WERI-Rb-1 (cell line): ENCODE results near the gene ING5.
"Not testable (repeated sequence)": the region's sequence is repeated elsewhere in the genome, so short reads cannot be mapped to it uniquely, and the experiment has no call there.

Source experiments
- DNase-seq: peaks from one replicate; pipeline ENCODE4 v3.0.0-alpha.2; 2020
- H3K27ac ChIP-seq: fragments of 250-450 bp; sonication (Bioruptor Pico); 2 replicates; pipeline ENCODE4 v1.5.1; 2020; ENCODE audit warnings: mild to moderate bottlenecking, moderate library complexity
- H3K27me3 ChIP-seq: fragments of 250-450 bp; sonication (Bioruptor Pico); 2 replicates; pipeline ENCODE4 v1.5.1; 2021; ENCODE audit warnings: mild to moderate bottlenecking, low read depth, moderate library complexity; ENCODE audit not compliant: insufficient read depth, severe bottlenecking
- H3K36me3 ChIP-seq: fragments of 250-450 bp; sonication (Bioruptor Pico); 2 replicates; pipeline ENCODE4 v1.5.1; 2020; ENCODE audit warnings: mild to moderate bottlenecking, moderate library complexity
- H3K4me3 ChIP-seq: 2 replicates; pipeline ENCODE4 v1.5.1; 2011; ENCODE audit warnings: low read depth, mild to moderate bottlenecking, control low read depth, low read length
- H3K9me3 ChIP-seq: fragments of 250-450 bp; sonication (Bioruptor Pico); 2 replicates; pipeline ENCODE4 v1.5.1; 2021; ENCODE audit warnings: mild to moderate bottlenecking, moderate library complexity; ENCODE audit not compliant: severe bottlenecking
- TF ChIP-seq, protein P1 (sequence below): IDR thresholded peaks from 2 replicates; pipeline ENCODE4 v1.5.1; 2011; ENCODE audit warnings: low read depth, mild to moderate bottlenecking, control low read depth, inconsistent platforms, low read length

The ING5 gene

DNA sequence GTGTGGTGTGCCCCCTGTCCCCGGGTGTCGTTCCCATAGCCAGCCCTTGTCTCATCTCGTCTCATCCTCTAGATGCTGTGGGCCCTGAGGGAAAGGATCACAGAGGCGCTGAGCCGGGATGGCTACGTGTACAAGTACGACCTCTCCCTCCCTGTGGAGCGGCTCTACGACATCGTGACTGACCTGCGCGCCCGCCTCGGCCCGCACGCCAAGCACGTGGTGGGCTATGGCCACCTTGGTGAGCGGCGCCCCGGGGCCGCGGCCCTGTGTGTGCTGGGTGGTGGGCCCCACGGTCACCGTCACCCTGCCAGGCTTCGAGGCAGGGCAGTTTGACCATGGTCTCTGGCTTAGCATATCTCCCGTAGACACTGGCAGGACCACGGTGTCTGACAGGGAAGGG, 53.9 kb downstream of the ING5 start:
- H3K27ac ChIP-seq = no peak overlapping the region
- no peaks in the 10 kb centered on the region for H3K27me3 ChIP-seq
- no peaks in the 10 kb centered on the region for H3K9me3 ChIP-seq
- H3K36me3 ChIP-seq = peaks cover 35% of the 10 kb centered on the region
- TF ChIP-seq, protein P1, sequence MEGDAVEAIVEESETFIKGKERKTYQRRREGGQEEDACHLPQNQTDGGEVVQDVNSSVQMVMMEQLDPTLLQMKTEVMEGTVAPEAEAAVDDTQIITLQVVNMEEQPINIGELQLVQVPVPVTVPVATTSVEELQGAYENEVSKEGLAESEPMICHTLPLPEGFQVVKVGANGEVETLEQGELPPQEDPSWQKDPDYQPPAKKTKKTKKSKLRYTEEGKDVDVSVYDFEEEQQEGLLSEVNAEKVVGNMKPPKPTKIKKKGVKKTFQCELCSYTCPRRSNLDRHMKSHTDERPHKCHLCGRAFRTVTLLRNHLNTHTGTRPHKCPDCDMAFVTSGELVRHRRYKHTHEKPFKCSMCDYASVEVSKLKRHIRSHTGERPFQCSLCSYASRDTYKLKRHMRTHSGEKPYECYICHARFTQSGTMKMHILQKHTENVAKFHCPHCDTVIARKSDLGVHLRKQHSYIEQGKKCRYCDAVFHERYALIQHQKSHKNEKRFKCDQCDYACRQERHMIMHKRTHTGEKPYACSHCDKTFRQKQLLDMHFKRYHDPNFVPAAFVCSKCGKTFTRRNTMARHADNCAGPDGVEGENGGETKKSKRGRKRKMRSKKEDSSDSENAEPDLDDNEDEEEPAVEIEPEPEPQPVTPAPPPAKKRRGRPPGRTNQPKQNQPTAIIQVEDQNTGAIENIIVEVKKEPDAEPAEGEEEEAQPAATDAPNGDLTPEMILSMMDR = no peak
- DNase-seq = no peak
- H3K4me3 ChIP-seq = no peak overlapping the region

DNA sequence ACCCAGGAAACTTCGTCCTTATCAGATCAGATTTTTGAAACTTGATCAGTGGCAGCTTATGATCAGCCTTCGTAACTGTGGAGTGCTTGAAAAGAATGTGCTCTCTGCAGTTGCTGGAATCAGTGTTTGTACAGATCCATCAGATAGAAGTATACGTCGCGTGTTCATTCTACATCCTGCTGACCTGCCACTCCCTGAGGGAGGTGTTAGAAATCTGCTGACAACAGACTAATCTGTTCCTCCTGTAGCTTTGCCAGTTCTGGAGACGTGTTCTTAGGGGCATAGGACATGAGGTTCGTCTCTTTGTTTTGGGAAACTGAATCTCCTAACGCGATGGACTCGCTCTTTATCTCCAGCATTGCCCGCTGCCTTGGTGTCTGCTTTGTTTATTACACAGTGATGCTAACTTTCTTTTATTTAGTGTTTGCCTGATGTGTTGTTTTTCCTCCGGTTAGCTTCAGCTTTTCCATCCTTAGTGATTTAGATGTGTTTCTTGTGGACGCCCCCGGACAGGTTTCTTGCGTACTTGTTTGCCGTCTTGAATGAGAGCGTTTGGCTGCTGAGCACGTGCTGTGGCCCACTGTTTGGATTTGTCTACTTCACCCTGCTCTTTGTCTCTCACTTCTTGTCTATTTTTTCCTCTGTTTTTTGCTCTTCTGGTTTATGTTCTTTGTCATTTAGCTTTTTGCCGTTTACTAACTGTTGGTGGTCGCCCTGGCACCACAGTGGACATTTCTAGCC, 57.4 kb downstream of the ING5 start:
- Histone ChIP-seq H3K4me3 (no peak overlapping the region), H3K9me3 (no peaks in the 10 kb centered on the region), H3K27ac (no peak overlapping the region), H3K27me3 (no peaks in the 10 kb centered on the region), H3K36me3 (peaks cover 24% of the 10 kb centered on the region)
- TF ChIP-seq, protein P1 = no peak
- DNase-seq = no peak

DNA sequence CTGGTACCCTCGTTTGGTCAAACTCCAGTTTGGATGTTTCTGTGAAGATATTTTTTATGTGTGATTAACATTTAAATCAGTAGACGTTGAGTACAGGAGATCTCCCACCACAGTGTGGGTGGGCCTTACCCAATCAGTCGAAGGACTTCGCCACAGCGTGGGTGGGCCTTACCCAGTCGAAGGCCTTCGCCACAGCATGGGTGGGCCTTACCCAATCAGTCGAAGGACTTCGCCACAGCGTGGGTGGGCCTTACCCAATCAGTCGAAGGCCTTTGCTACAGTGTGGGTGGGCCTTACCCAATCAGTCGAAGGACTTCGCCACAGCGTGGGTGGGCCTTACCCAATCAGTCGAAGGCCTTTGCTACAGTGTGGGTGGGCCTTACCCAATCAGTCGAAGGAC, 58.1 kb downstream of the ING5 start:
- not testable (repeated sequence) for DNase-seq, H3K4me3 ChIP-seq, H3K27me3 ChIP-seq, H3K27ac ChIP-seq, H3K9me3 ChIP-seq
- H3K36me3 ChIP-seq = peaks cover 24% of the 10 kb centered on the region

DNA sequence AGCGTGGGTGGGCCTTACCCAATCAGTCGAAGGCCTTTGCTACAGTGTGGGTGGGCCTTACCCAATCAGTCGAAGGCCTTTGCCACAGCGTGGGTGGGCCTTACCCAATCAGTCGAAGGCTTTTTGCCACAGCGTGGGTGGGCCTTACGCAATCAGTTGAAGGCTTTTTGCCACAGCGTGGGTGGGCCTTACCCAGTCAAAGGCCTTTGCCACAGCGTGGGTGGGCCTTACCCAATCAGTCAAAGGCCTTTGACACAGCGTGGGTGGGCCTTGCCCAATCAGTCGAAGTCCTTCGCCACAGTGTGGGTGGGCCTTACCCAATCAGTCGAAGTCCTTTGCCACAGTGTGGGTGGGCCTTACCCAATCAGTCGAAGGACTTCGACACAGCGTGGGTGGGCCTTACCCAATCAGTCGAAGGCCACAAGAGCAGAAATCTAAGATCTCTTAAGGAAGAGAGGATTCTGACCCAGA, 58.5 kb downstream of the ING5 start:
- no peak for DNase-seq
- TF ChIP-seq, protein P1 = no peak
- H3K9me3 ChIP-seq = no peaks in the 10 kb centered on the region
- no peak overlapping the region for H3K4me3 ChIP-seq
- no peak overlapping the region for H3K27ac ChIP-seq
- H3K27me3 ChIP-seq = no peaks in the 10 kb centered on the region
- H3K36me3 ChIP-seq = peaks cover 23% of the 10 kb centered on the region

DNA sequence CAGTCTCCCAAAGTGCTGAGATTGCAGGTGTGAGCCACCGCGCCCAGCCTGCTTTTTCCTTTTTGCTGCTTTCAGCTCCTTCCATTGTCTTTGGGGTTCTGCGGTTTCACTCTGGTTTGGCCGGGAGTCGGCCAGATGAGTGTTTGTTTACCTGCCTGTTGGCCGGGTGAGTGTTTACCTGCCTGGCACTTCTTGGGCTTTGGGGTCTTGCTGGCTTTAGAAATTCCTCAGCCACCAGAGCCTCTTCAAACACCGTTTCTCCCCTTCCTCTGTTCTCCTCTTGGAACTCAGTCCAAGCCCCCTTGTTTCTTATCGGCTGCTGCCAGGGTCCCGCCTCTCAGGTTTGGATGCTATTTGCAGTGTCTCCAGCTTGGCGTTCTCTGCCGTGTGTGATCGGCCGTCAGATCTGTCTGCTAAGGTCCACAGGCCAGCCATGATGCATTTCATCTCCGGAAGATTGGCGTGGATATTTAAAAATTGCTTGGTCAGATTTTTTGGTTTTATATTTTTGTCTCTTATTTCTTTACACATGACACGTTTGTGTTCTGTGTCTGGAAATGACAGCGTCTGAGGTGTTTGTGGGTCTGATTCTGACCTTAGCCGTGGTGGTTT, 60.6 kb downstream of the ING5 start:
- no peaks in the 10 kb centered on the region for H3K9me3 ChIP-seq
- H3K27ac ChIP-seq = no peak overlapping the region
- no peaks in the 10 kb centered on the region for H3K27me3 ChIP-seq
- peak; percentile 3 for DNase-seq
- TF ChIP-seq, protein P1 = no peak
- no peak overlapping the region for H3K4me3 ChIP-seq
- H3K36me3 ChIP-seq = peaks cover 14% of the 10 kb centered on the region

DNA sequence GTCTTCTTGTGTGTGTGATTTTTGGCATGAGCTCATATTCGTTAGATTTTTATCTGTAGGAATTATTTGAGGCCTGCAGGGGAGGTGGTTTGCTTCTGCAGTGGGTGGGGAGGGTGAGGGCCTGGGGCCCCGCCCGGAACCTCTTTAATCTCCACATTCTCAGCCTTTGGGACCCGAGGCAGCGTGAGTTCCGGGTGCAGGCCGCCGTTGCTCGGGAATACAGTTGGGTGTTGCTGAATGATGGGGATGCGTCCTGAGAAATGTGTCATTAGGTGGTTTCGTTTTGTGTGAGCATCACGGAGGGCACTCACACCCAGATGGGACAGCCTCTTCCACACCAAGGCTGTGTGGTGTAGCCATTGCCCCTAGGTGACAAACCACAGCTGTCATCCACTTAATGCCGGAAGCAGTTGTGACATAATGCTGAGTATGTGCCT, 61.1 kb downstream of the ING5 start:
- Histone ChIP-seq H3K27me3 (no peaks in the 10 kb centered on the region), H3K9me3 (no peaks in the 10 kb centered on the region), H3K4me3 (no peak overlapping the region), H3K27ac (no peak overlapping the region), H3K36me3 (peaks cover 14% of the 10 kb centered on the region)
- TF ChIP-seq, protein P1 = no peak
- DNase-seq = no peak
